ENCODE results near the gene NFIA.

NFIA gene

DNA sequence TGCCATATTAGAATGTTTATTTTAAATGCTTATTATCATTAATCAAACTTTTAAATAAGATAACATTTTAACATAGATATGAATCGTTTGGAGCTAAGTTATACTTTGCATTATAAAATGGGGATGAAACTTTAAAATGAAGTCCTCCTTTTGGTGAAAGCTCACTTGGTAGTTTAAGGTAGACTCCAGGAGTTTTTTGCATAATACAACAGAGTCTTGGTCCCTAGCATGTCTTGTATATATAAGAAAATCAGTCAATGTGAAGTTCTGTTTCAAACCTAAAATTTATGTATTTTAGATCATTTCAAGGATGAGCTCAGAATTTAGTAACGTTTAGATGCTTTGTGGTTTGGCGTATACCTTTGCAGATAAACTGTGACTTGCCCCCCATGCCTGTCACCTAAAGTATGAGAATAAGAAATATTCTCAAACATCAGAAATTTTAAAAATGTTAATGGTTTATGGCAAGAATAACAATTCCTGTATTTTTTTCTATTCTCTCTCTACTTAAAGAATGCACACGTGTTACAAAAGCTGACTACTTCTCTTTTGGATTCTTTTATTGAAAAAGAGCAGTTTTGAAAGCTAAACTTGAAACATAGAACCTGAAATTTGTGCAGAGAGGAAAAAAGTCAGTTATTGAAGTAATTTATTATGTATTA lies 3.8 kb downstream of the NFIA start:
- no peaks in the 10 kb centered on the region for H3K79me2 ChIP-seq (ENCODE audit: insufficient read depth, low read length)
- peaks cover 5% of the 10 kb centered on the region for H3K4me1 ChIP-seq (ENCODE audit: insufficient read depth, low read length, poor library complexity, severe bottlenecking)
- no peak for TF ChIP-seq EZH2phosphoT487 (IDR thresholded peaks at IDR 0.05; ENCODE audit: borderline replicate concordance)
- TF ChIP-seq, protein P1, sequence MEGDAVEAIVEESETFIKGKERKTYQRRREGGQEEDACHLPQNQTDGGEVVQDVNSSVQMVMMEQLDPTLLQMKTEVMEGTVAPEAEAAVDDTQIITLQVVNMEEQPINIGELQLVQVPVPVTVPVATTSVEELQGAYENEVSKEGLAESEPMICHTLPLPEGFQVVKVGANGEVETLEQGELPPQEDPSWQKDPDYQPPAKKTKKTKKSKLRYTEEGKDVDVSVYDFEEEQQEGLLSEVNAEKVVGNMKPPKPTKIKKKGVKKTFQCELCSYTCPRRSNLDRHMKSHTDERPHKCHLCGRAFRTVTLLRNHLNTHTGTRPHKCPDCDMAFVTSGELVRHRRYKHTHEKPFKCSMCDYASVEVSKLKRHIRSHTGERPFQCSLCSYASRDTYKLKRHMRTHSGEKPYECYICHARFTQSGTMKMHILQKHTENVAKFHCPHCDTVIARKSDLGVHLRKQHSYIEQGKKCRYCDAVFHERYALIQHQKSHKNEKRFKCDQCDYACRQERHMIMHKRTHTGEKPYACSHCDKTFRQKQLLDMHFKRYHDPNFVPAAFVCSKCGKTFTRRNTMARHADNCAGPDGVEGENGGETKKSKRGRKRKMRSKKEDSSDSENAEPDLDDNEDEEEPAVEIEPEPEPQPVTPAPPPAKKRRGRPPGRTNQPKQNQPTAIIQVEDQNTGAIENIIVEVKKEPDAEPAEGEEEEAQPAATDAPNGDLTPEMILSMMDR (conservative IDR thresholded peaks at IDR 0.05; ENCODE audit: low read length): no peak

DNA sequence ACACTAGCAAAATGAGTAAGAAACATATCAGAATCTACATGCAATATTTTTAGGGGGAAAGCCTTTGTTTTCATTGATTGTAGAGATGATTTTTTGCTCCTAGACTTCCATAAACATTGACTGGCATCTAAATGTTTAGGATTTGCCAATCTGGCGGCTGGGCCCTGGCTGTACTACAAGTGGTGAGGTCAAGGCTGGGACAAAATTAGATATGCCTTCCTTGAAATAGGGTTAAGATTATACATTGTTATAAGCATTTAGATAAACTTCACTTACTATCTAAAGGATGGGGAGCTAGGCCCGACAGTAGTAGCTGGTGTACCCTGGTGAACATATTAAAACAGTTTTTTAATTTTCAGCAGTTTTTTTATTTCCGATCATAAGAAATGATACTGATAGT lies 5.2 kb downstream of the NFIA start:
- Histone ChIP-seq H3K79me2 (ENCODE audit: insufficient read depth, low read length) (no peaks in the 10 kb centered on the region), H3K9me2 (replicated peaks; ENCODE audit: low read depth, low read length) (no peaks in the 10 kb centered on the region), H2AFZ (ENCODE audit: low read length) (no peak overlapping the region), H3K9me3 (ENCODE audit: insufficient read depth, low read depth, low read length) (no peaks in the 10 kb centered on the region), H3K9ac (ENCODE audit: low read depth, low read length, poor library complexity, severe bottlenecking) (no peak overlapping the region), H3K4me1 (ENCODE audit: insufficient read depth, low read length, poor library complexity, severe bottlenecking) (no peaks in the 10 kb centered on the region), H4K20me1 (ENCODE audit: insufficient read depth, low read length, poor library complexity, severe bottlenecking) (no peaks in the 10 kb centered on the region), H3K27me3 (ENCODE audit: insufficient read depth, low read length, poor library complexity, severe bottlenecking) (no peaks in the 10 kb centered on the region), H3K4me2 (ENCODE audit: low read depth, low read length, poor library complexity, severe bottlenecking) (no peak overlapping the region), H3K4me3 (ENCODE audit: low read length, poor library complexity, severe bottlenecking) (no peak overlapping the region), H3K36me3 (ENCODE audit: insufficient read depth, low read length) (no peaks in the 10 kb centered on the region), H3F3A (ENCODE audit: low read depth) (peaks cover 5% of the 10 kb centered on the region; the same call in 1 of the 2 replicates)
- TF ChIP-seq, protein P1 (conservative IDR thresholded peaks at IDR 0.05; ENCODE audit: low read length): no peak
- TF ChIP-seq EZH2phosphoT487 (IDR thresholded peaks at IDR 0.05; ENCODE audit: borderline replicate concordance): no peak

More for the DNA sequence above, 3.8 kb downstream of the NFIA start:
- peaks cover 5% of the 10 kb centered on the region; the same call in 1 of the 2 replicates for H3F3A ChIP-seq (ENCODE audit: low read depth)
- no peaks in the 10 kb centered on the region for H3K36me3 ChIP-seq (ENCODE audit: insufficient read depth, low read length)
- H3K4me2 ChIP-seq (ENCODE audit: low read depth, low read length, poor library complexity, severe bottlenecking): no peak overlapping the region
- no peak overlapping the region for H2AFZ ChIP-seq (ENCODE audit: low read length)
- no peaks in the 10 kb centered on the region for H3K9me2 ChIP-seq (replicated peaks; ENCODE audit: low read depth, low read length)
- no peaks in the 10 kb centered on the region for H3K9me3 ChIP-seq (ENCODE audit: insufficient read depth, low read depth, low read length)
- H3K27me3 ChIP-seq (ENCODE audit: insufficient read depth, low read length, poor library complexity, severe bottlenecking): no peaks in the 10 kb centered on the region
- no peak overlapping the region for H3K4me3 ChIP-seq (ENCODE audit: low read length, poor library complexity, severe bottlenecking)
- H4K20me1 ChIP-seq (ENCODE audit: insufficient read depth, low read length, poor library complexity, severe bottlenecking): no peaks in the 10 kb centered on the region
- no peak overlapping the region for H3K9ac ChIP-seq (ENCODE audit: low read depth, low read length, poor library complexity, severe bottlenecking)

DNA sequence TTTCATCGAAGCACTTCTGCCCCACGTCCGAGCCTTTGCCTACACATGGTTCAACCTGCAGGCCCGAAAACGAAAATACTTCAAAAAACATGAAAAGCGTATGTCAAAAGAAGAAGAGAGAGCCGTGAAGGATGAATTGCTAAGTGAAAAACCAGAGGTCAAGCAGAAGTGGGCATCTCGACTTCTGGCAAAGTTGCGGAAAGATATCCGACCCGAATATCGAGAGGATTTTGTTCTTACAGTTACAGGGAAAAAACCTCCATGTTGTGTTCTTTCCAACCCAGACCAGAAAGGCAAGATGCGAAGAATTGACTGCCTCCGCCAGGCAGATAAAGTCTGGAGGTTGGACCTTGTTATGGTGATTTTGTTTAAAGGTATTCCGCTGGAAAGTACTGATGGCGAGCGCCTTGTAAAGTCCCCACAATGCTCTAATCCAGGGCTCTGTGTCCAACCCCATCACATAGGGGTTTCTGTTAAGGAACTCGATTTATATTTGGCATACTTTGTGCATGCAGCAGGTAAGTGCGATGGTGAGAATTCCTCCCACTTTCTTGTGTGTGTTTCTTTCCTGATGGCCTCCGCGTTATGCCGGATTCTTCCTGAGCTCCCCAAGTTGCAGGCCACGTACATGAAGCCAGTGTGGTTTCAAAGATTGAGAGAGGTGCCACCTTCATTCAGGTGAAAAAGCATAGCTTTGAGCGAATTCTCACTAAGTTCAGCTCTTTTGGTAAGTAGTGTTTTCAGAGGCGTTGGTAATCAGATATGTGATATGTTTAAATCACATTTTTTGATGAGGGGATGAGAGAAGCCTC lies 6.0 kb downstream of the NFIA start:
- no peak overlapping the region for H3K9ac ChIP-seq (ENCODE audit: low read depth, low read length, poor library complexity, severe bottlenecking)
- H3K36me3 ChIP-seq (ENCODE audit: insufficient read depth, low read length): no peaks in the 10 kb centered on the region
- no peaks in the 10 kb centered on the region for H3K79me2 ChIP-seq (ENCODE audit: insufficient read depth, low read length)
- H3K9me3 ChIP-seq (ENCODE audit: insufficient read depth, low read depth, low read length): no peaks in the 10 kb centered on the region
- H4K20me1 ChIP-seq (ENCODE audit: insufficient read depth, low read length, poor library complexity, severe bottlenecking): no peaks in the 10 kb centered on the region
- no peaks in the 10 kb centered on the region for H3K9me2 ChIP-seq (replicated peaks; ENCODE audit: low read depth, low read length)
- no peak overlapping the region for H3K4me3 ChIP-seq (ENCODE audit: low read length, poor library complexity, severe bottlenecking)
- TF ChIP-seq, protein P1 (conservative IDR thresholded peaks at IDR 0.05; ENCODE audit: low read length): no peak
- no peak for TF ChIP-seq EZH2phosphoT487 (IDR thresholded peaks at IDR 0.05; ENCODE audit: borderline replicate concordance)
- H3K4me2 ChIP-seq (ENCODE audit: low read depth, low read length, poor library complexity, severe bottlenecking): no peak overlapping the region
- H2AFZ ChIP-seq (ENCODE audit: low read length): no peak overlapping the region
- H3K27me3 ChIP-seq (ENCODE audit: insufficient read depth, low read length, poor library complexity, severe bottlenecking): no peaks in the 10 kb centered on the region
- peaks cover 5% of the 10 kb centered on the region; the same call in 1 of the 2 replicates for H3F3A ChIP-seq (ENCODE audit: low read depth)
- no peaks in the 10 kb centered on the region for H3K4me1 ChIP-seq (ENCODE audit: insufficient read depth, low read length, poor library complexity, severe bottlenecking)

All from Loucy (cell line).